HG03354 (cell line): Measurements from ENCODE around the gene PCID2.

Experiments
- ATAC-seq: cut with Tn5 transposase; IDR thresholded peaks from one replicate; pipeline ENCODE4 v1.9.1; 2021; ENCODE audit warnings: mild to moderate bottlenecking; ENCODE audit not compliant: unreplicated experiment, poor library complexity, severe bottlenecking

PCID2 gene

DNA sequence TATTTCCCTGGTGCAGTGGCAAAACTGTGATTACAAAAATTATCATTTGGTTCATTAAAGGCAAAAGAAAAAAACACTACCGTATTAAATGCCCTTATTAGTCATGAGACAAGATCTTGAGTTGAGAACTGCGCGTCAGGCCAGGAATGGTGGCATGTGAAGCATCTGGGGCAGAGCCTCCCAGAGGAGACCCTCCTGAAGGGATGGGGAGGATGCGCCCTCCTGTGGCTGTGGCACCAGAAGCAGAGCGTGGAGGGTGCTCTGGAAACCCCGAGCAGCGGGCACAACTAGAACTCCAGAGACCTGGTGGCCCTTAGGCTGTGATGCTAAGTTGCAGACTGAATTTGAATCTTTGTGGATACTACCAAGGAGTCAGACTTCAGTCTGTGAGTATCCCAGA lies 12.4 kb upstream of the PCID2 start:
- no peak for ATAC-seq

- ATAC-seq, result no peak
Observed at GRCh38 chr13:113220141-113220598, 11.7 kb upstream of the PCID2 start.

DNA sequence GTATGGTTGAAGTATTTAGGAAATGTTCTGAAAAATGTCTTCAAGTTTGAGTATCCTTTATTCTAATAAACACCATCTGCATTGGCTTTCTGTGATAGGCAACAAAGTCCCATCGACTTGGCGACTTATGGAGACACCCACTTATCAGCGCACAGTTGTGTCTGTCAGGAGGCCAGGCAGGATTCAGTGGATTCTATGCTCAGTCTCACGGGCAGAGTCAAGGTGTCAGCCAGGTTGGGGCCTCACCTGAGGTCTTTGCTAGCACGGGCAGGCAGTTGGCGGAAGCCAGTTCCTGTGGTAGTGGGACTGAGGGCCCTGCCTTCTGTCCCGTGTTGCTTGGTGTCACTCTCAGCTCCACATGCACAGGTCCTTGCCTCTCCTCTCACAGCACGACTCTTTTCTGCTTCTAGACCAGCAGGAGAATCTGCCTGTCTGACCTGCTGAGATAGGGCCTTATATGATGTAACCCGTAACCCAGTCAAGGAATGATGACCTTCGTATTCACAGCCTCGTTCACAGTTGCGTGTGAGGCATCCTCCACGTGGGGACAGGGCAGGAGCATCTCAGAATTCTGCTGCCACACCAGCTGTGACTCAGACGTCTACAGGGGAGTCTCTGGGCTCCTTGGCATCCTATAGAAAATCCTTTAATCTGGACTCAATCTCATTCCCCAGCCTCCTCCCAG lies 10.9 kb upstream of the PCID2 start:
- no peak for ATAC-seq

DNA sequence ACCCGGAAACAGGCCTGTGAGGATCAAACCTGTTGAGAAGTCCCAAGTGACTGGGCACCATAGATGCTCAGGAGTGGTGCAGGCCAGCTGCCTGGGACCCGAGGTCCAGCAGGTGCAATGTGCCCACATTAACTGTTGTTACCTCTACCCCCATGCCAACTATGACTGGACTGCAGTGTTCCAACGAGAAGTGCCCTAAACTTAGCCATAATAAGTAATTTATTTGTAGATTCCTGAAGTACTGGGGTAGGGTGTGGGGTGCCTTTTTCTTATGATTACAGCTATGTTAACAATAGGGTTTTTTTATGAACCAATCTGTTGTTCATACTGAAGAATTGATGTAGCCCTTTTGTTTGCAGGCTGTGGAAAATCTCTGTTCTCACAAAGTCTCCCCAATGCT lies 10.1 kb upstream of the PCID2 start:
- no peak for ATAC-seq

- ATAC-seq, result no peak
Observed at GRCh38 chr13:113216254-113217048, 8.0 kb upstream of the PCID2 start.

DNA sequence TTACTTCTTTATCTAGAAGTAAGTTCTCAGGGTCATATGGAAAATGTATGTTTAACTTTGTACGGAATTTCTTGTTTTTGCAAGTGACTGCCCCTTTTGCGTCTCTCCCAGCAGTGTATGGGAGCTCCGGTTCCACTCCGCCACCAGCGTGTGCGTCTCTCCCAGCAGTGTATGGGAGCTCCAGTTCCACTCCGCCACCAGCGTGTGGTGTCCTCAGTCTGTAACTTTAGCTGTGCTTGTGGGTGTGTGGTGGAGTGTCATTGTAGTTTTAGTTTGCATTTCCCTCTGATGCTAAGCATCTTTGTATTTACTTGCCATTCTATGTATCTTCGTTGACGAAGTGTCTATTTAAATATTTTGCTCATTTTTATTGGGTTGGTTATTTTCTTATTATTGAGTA lies 3.3 kb upstream of the PCID2 start:
- no peak for ATAC-seq

DNA sequence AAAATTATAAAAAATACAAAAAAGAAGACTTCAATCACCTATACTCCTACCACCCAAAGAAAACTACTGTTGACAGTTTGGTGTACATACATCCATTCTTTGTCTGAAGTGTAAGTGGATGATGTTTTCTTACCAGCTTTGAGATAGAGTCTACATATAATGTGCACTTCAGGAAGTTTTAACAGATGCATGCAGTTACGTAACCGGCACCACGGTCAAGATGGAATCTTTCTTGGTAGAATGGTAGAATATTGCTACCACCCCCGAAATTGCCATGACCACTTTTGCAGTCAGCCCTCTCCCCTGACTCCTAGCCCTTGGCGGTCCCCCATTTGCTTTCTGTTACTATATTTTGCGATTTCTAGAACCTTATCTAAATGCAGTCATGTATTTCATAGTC lies 2.4 kb upstream of the PCID2 start:
- ATAC-seq, result no peak

DNA sequence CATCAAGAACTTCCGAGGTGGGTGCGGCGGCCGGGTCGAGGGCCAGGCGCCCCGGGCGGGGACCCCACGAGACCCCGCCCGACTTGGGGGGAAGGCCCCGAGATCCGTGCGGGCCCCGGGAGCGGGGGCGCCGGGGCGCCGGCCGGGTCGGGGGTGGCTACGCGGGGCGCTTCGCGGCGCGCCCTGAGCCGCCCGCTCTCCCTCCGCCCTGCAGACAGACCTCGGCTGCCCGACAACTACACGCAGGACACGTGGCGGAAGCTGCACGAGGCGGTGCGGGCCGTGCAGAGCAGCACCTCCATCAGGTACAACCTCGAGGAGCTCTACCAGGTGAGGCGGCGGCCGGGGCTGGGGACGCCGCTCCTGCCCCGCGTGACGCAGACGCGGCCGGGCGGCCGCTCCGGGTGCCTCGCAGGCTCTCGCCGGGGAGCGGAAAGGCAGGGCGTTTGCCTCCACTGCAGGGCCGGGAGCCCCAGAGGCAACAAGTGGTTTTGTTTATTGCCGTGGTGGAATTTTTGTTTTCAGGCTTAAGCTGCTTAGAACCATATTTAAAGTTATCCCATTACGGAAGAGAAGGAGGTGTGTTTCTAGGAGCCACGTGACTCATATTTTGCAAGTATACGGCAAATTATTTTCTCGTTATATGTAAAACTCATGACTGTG lies 1.4 kb upstream of the PCID2 start:
- peak; percentile 50 for ATAC-seq

DNA sequence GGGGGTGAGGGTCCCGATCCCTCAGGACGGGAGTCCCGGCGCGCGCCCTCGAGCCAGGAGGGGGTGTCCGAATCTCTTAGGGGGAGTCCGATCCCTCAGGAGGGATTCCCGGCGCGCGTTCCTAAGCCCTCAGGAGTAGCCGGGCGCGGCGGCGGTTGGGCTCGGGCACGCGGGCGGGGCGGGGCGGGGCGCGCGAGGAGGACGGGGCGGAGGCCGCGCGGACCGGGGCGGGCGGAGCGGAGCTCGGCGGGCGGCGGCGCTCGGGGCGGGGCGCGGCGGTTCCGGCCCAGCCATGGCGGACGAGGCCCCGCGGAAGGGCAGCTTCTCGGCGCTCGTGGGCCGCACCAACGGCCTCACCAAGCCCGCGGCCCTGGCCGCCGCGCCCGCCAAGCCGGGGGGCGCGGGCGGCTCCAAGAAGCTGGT lies 878 bp upstream of the PCID2 start, which contains the start of gene CUL4A:
CUL4A (plus strand) TSS at position 278 of the 423 bp plus-strand sequence; CDS start at position 293, 15 bp downstream.
- ATAC-seq, result peak; percentile 46

DNA sequence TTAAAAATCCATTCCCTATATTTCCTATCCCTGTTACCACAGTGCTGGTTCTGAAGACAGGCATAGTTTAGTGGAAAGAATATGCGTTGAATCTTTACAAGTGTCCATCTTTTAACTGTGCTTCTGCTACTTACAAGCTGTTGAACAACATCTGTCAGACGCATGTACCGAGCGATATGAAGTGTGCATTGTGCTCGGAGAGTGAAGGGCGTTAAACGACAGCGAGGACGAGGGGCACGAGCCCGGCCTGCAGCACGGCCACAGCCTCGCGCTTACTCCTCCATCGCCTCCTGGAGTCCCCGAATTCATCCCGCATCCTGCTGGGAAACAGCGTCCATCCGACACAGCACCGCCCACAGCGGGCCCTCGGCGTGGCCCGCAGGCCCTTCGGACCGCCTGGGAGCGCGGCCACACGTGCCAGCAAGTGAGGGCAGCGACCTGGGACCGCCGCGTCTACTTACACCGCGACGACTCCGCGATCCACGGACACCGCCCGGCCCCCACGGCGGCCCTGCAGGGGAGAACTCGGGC lies 514 bp downstream of the PCID2 start:
- peak; percentile 1 for ATAC-seq

- ATAC-seq, result no peak
Observed at GRCh38 chr13:113207460-113207859, 1.0 kb downstream of the PCID2 start.

- ATAC-seq, result no peak
Observed at GRCh38 chr13:113205428-113205931, 3.0 kb downstream of the PCID2 start.

- ATAC-seq, result no peak
Observed at GRCh38 chr13:113204378-113204734, 4.1 kb downstream of the PCID2 start.

DNA sequence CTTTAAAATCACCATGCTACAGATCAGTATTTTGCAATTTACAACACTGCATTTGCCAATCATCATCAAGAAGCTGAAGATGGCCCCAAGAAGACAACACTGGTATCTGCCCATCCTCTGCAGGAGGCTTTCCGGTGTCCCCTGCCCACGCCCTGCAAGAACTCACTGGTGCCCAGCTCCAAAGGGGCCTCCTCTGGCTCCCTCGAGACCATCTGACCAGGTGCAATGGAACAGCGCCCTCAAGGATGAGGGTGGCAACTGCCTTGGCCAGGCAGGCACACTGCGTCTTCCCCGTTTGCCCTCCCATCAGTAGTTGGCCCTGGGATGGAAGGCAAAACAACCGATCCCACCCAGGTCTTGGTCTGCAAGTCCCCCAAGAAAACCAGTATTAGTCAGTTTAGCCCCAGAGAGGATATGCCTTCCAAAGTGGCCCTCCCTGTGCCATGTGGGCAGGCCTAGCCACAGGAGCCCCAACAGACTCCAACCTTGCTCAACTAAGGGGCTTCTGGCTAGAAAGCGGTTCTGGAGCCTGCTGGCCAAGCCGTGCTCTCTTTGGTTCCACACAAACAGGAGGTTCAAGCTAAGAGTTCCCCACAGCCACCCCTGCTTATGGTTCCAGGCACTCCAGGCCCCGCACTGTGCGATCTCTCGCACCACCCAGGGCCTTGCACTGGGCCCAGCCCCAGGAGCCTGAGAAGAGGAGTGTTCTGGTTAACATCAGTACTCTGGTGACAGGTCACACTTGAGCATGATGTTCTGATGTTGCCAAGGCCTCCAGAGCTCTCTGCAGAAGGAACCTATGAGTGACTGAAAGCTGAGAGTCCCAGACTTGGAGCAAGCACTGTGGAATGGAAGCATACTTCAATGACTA lies 4.7 kb downstream of the PCID2 start:
- no peak for ATAC-seq

DNA sequence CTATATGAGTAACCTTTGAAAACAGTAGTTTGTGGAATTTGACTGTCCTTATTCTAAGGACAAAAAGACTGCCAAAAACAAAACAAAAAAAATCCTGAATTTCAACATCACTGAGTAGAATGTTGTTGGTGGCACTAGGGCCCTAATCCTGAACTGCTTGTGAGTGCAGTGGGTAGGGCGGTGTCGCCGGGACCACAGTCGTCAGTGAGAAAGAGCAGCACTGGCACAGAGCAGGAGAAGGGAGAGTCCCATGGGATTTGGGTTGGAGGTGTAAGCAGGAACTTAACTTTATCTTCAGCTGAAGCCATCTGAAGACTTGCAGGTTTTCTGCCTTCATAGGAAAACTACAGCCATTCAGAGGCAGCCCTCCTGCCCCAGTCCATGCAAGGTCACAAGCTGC lies 5.6 kb downstream of the PCID2 start:
- ATAC-seq, result no peak

- ATAC-seq, result no peak
Observed at GRCh38 chr13:113201815-113202214, 6.7 kb downstream of the PCID2 start.

- no peak for ATAC-seq
Observed at GRCh38 chr13:113196970-113197737, 11.3 kb downstream of the PCID2 start.

- ATAC-seq, result no peak
Observed at GRCh38 chr13:113195360-113195759, 13.1 kb downstream of the PCID2 start.

DNA sequence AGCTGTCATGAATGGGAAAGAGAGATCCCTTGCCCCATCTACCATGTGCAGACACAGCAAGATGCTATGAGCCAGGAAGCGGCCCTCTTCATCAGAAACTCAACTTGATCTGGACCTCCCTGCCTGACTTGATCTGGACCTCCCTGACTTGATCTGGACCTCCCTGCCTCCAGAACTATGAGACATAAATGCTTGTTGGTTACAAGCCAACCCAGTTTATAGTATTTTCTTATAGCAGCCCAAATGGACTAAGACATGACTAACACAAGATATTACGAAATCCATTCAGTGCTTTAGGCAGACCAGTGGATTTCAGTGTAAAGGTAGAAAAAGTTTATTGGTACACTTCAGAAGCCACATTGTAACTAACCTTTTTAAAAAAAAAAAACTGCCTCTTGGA lies 15.6 kb downstream of the PCID2 start:
- no peak for ATAC-seq
